GM23248 (cell line): ENCODE results near the gene PYY. TPM values are rescaled to one million over a fixed set of nuclear protein-coding genes. Genes with fewer than 3 reads are reported as not detected.

ENCODE experiments used
- DNase-seq: peaks from one replicate; pipeline ENCODE4 v3.0.0-alpha.2; 2015
- H2AFZ ChIP-seq: fragments of 200-600 bp; sonication (generic); 2 replicates; pipeline ENCODE4 v1.6.1; 2016; ENCODE audit warnings: antibody characterized with exemption
- H3F3A ChIP-seq: fragments of 200-600 bp; sonication (generic); 2 replicates; pipeline ENCODE4 v1.6.1; 2016; ENCODE audit warnings: mild to moderate bottlenecking, antibody characterized with exemption, mixed run types; ENCODE audit not compliant: insufficient read depth
- H3K27ac ChIP-seq: fragments of 200-600 bp; sonication (generic); 2 replicates; pipeline ENCODE4 v1.5.1; 2016; ENCODE audit warnings: mild to moderate bottlenecking
- H3K27me3 ChIP-seq: fragments of 200-600 bp; sonication (generic); replicated peaks from 2 replicates; pipeline ENCODE4 v1.6.1; 2016; ENCODE audit warnings: mild to moderate bottlenecking; ENCODE audit not compliant: insufficient read depth
- H3K36me3 ChIP-seq: fragments of 200-600 bp; sonication (generic); 2 replicates; pipeline ENCODE4 v1.6.1; 2016; ENCODE audit warnings: low read depth, mild to moderate bottlenecking
- H3K4me1 ChIP-seq: fragments of 200-600 bp; sonication (generic); 2 replicates; pipeline ENCODE4 v1.6.1; 2016; ENCODE audit warnings: mild to moderate bottlenecking; ENCODE audit not compliant: insufficient read depth
- H3K4me2 ChIP-seq: fragments of 200-600 bp; sonication (generic); one replicate; pipeline ENCODE4 v1.6.1; 2016; ENCODE audit warnings: mild to moderate bottlenecking; ENCODE audit not compliant: unreplicated experiment
- H3K4me3 ChIP-seq: fragments of 200-600 bp; sonication (generic); 2 replicates; pipeline ENCODE4 v1.5.1; 2016; ENCODE audit warnings: mild to moderate bottlenecking
- H3K79me2 ChIP-seq: fragments of 200-600 bp; sonication (generic); 2 replicates; pipeline ENCODE4 v1.6.1; 2016; ENCODE audit warnings: mild to moderate bottlenecking; ENCODE audit not compliant: insufficient read depth
- H3K9ac ChIP-seq: fragments of 200-600 bp; sonication (generic); 2 replicates; pipeline ENCODE4 v1.6.1; 2016; ENCODE audit warnings: mild to moderate bottlenecking
- H3K9me2 ChIP-seq: fragments of 200-600 bp; sonication (generic); 2 replicates; pipeline ENCODE4 v1.6.1; 2016; ENCODE audit warnings: mixed run types, mild to moderate bottlenecking, moderate library complexity; ENCODE audit not compliant: insufficient read depth
- H3K9me3 ChIP-seq: fragments of 200-600 bp; sonication (generic); one replicate; pipeline ENCODE4 v1.6.1; 2017; ENCODE audit warnings: low read depth
- H4K20me1 ChIP-seq: fragments of 200-600 bp; sonication (generic); 2 replicates; pipeline ENCODE4 v1.6.0; 2016; ENCODE audit not compliant: insufficient read depth
- EZH2 ChIP-seq: fragments of 200-600 bp; sonication (generic); IDR thresholded peaks from 2 replicates; pipeline ENCODE4 v1.6.1; 2018; ENCODE audit warnings: antibody characterized with exemption, mild to moderate bottlenecking; ENCODE audit not compliant: insufficient read depth, poor library complexity, severe bottlenecking
- EZH2phosphoT487 ChIP-seq: fragments of 200-600 bp; sonication (generic); IDR thresholded peaks from 2 replicates; pipeline ENCODE4 v1.6.1; 2018; ENCODE audit warnings: antibody characterized with exemption, moderate library complexity, mild to moderate bottlenecking, low read depth; ENCODE audit not compliant: insufficient read depth
- WGBS, 2 experiments: methylation state at CpG; one replicate each; pipeline ENCODE4 v1.1.6; 2015 to 2017; ENCODE audit warnings: low lambda C conversion rate in 2 of 2, low coverage in 1 of 2; ENCODE audit errors: missing lambda C conversion rate in 2 of 2; 5-methylcytosine and 5-hydroxymethylcytosine counted together
- in situ Hi-C: fragments of 300-500 bp; cut with MboI; formaldehyde crosslinking; loops from 2 replicates; pipeline ENCODE4 v1.15.0; 2020
- polyA plus RNA-seq: library from polyadenylated mRNA; unstranded; fragments of >200 nt; fragmentation: Nextera tagmentation; extraction: Ambion mirVana; gene quantifications from 2 replicates; pipeline ENCODE4 v1.2.1, GENCODE V29; 2016
- total RNA-seq: library from RNA; depleted of rRNA; stranded (reverse); fragments of >200 nt; shearing (Covaris generic); gene quantifications from 2 replicates; pipeline ENCODE4 v1.2.3, GENCODE V29; 2014; rRNA removed

The PYY gene
- total and polyA plus RNA-seq, 2 experiments from 2014 or later = not detected

DNA sequence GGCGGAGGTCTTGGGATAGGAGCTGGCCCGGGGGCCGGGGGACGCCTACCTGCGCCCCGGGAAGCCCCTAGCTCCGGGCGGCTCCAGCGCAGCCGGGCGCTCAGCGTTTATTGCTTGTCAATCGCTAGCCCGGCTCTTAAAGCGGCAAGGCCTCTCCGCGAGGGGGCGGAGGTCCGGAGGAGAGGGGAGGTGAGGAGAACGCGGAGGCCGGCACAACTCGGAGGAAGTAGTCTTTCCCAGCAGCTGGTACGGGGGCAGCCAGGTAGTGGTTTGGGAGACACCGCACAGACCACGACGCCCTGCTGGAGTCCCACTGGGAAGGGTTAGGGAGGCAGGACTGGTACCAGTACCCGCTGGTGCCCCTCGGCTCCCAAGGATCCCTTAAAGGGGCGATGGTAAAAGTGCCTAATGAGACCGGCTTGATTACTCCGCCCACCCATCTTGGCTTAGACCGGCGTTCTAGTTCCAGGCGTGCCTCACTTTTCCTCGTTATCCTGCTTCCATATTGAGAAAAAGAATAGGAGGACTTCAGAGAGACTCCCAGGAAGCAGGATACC lies 46.2 kb downstream of the PYY start, which contains the start of gene MPP2:
MPP2 (minus strand) TSS at position 112 of the 557 bp plus-strand sequence. CDS start 3,076 bp downstream, outside the sequence.
- H3K4me2 ChIP-seq = peak within 1 kb of the TSS; percentile 91
- peak; percentile 89 for DNase-seq
- H3K27me3 ChIP-seq = no peaks in the 10 kb centered on the region
- peak within 1 kb of the TSS; percentile 93 for H2AFZ ChIP-seq
- no peaks in the 10 kb centered on the region for H4K20me1 ChIP-seq
- H3F3A ChIP-seq = peaks cover 7% of the 10 kb centered on the region; the same call in 1 of the 2 replicates
- in situ Hi-C loops = no loop called here
- peaks cover 8% of the 10 kb centered on the region for H3K4me1 ChIP-seq
- H3K79me2 ChIP-seq = no peaks in the 10 kb centered on the region
- no peaks in the 10 kb centered on the region for H3K9me2 ChIP-seq
- H3K9me3 ChIP-seq = no peaks in the 10 kb centered on the region
- no peaks in the 10 kb centered on the region for H3K36me3 ChIP-seq
- H3K9ac ChIP-seq = peak within 1 kb of the TSS; percentile 76
- TF ChIP-seq EZH2phosphoT487 = no peak
- TF ChIP-seq EZH2 = no peak
- 1 to 2% methylated on average over 32 of the region's 36 CpGs for WGBS, 2 experiments
- 0 out of 2 replicates have a peak within 1 kb of the TSS, but pooled peaks have one; percentile 2 for H3K27ac ChIP-seq
- H3K4me3 ChIP-seq = peak within 1 kb of the TSS; percentile 84

GRCh38 chr17:43906951-43907424 lies 46.8 kb downstream of the PYY start:
- Histone ChIP-seq H3F3A (peaks cover 7% of the 10 kb centered on the region; the same call in 1 of the 2 replicates), H3K36me3 (no peaks in the 10 kb centered on the region), H3K9me2 (no peaks in the 10 kb centered on the region), H3K4me3 (peak overlapping the region; percentile 84), H4K20me1 (no peaks in the 10 kb centered on the region), H3K9me3 (no peaks in the 10 kb centered on the region), H3K9ac (peak overlapping the region; percentile 76), H3K27me3 (no peaks in the 10 kb centered on the region), H2AFZ (peak overlapping the region; percentile 93), H3K4me2 (peak overlapping the region; percentile 91), H3K4me1 (peaks cover 8% of the 10 kb centered on the region), H3K27ac (no peak overlapping the region), H3K79me2 (no peaks in the 10 kb centered on the region)
- DNase-seq = peak; percentile 40
- in situ Hi-C loops = no loop called here
- WGBS, 2 experiments = 2 to 3% methylated on average over 17 to 29 of the region's 29 CpGs
- no peak for TF ChIP-seq EZH2phosphoT487
- no peak for TF ChIP-seq EZH2

GRCh38 chr17:43905985-43906852 lies 47.5 kb downstream of the PYY start:
- DNase-seq = peak; percentile 86
- Histone ChIP-seq H2AFZ (peak overlapping the region; percentile 93), H3K27ac (no peak overlapping the region), H3K4me3 (peak overlapping the region; percentile 84), H3K4me1 (peaks cover 8% of the 10 kb centered on the region), H3F3A (peaks cover 7% of the 10 kb centered on the region; the same call in 1 of the 2 replicates), H4K20me1 (no peaks in the 10 kb centered on the region), H3K9me3 (no peaks in the 10 kb centered on the region), H3K4me2 (peak overlapping the region; percentile 91), H3K36me3 (no peaks in the 10 kb centered on the region), H3K9ac (peak overlapping the region; percentile 76), H3K79me2 (no peaks in the 10 kb centered on the region), H3K9me2 (no peaks in the 10 kb centered on the region), H3K27me3 (no peaks in the 10 kb centered on the region)
- in situ Hi-C loops = no loop called here
- TF ChIP-seq EZH2phosphoT487 (no peak), EZH2 (no peak)
- WGBS, 2 experiments = 7 to 9% methylated on average over 24 to 36 of the region's 37 CpGs

DNA sequence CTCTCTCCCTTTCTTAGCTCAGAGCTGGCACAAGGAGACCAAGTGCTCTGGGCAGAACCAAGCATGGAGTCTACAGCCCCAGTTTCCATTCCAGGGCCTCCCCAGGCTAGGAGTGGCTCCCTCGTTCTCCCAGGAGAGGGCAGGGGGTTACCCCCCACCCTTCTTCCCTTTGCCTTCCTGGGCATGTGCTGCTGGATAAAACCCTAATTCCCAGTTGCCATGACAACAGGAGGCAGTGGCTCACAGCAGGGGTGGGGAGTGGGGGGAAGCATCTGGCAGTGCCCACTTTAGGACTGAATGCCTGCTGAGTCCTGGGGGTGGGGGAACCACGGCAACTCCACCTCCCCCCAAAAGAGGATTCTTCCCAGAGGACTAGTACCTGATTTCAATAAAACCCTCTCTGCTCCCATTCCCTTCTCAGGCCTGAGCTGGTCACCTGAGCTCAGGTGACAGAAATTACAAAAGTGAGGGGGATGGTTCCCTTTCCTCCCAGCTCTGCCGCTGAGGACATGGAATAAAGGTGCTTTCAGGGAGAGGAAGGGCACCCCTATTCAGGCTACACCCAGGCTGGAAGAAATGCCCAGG lies 48.2 kb downstream of the PYY start:
- TF ChIP-seq EZH2 = no peak
- TF ChIP-seq EZH2phosphoT487 = no peak
- Histone ChIP-seq H3K79me2 (no peaks in the 10 kb centered on the region), H3K4me1 (peaks cover 8% of the 10 kb centered on the region), H3F3A (peaks cover 7% of the 10 kb centered on the region; the same call in 1 of the 2 replicates), H4K20me1 (no peaks in the 10 kb centered on the region), H3K36me3 (no peaks in the 10 kb centered on the region), H3K9me2 (no peaks in the 10 kb centered on the region), H3K4me2 (peak overlapping the region; percentile 91), H2AFZ (peak overlapping the region; percentile 93; the same call in 1 of the 2 replicates), H3K9ac (no peak overlapping the region), H3K27ac (no peak overlapping the region), H3K4me3 (0 out of 2 replicates have a peak overlapping the region, but pooled peaks have one; percentile 84), H3K9me3 (no peaks in the 10 kb centered on the region), H3K27me3 (no peaks in the 10 kb centered on the region)
- in situ Hi-C loops = no loop called here
- 67 to 69% methylated on average over 3 of the region's 3 CpGs for WGBS, 2 experiments
- DNase-seq = no peak

Other genes starting within 250 kb of the PYY start
- not detected in 2 replicates for gene SOST, start 195.1 kb downstream of the PYY start, total RNA-seq
- not detected in 2 replicates for gene SOST, start 195.1 kb downstream of the PYY start, polyA plus RNA-seq
- gene DUSP3, start 175.0 kb downstream of the PYY start, total RNA-seq = 24.9 and 26.3 TPM in 2 replicates
- 23.1 and 23.9 TPM in 2 replicates for gene DUSP3, start 175.0 kb downstream of the PYY start, polyA plus RNA-seq
- gene CFAP97D1, start 173.5 kb downstream of the PYY start, total RNA-seq = not detected in 2 replicates
- not detected in 2 replicates for gene CFAP97D1, start 173.5 kb downstream of the PYY start, polyA plus RNA-seq
- 6.3 and 11.1 TPM in 2 replicates for gene MPP3, start 120.8 kb downstream of the PYY start, total RNA-seq
- gene MPP3, start 120.8 kb downstream of the PYY start, polyA plus RNA-seq = 4.8 and 6.6 TPM in 2 replicates
- gene CD300LG, start 106.8 kb downstream of the PYY start, total RNA-seq = not detected in 2 replicates
- gene CD300LG, start 106.8 kb downstream of the PYY start, polyA plus RNA-seq = not detected in 2 replicates
- 5.1 and 13.8 TPM in 2 replicates for gene MPP2, start 46.4 kb downstream of the PYY start, total RNA-seq
- gene MPP2, start 46.4 kb downstream of the PYY start, polyA plus RNA-seq = 3.8 and 4.1 TPM in 2 replicates
- gene PPY, start 11.5 kb downstream of the PYY start, total RNA-seq = not detected in 2 replicates
- not detected in 2 replicates for gene PPY, start 11.5 kb downstream of the PYY start, polyA plus RNA-seq
- 1.8 and 2.8 TPM in 2 replicates for gene NAGS, start 50.7 kb upstream of the PYY start, total RNA-seq
- gene NAGS, start 50.7 kb upstream of the PYY start, polyA plus RNA-seq = 1.6 and 2.3 TPM in 2 replicates
- 25.5 and 45.4 TPM in 2 replicates for gene TMEM101, start 61.0 kb upstream of the PYY start, total RNA-seq
- 24.4 and 25.0 TPM in 2 replicates for gene TMEM101, start 61.0 kb upstream of the PYY start, polyA plus RNA-seq
- 36.1 and 49.4 TPM in 2 replicates for gene LSM12, start 112.7 kb upstream of the PYY start, total RNA-seq
- 122 and 125 TPM in 2 replicates for gene LSM12, start 112.7 kb upstream of the PYY start, polyA plus RNA-seq
- 57.4 and 68.5 TPM in 2 replicates for gene G6PC3, start 116.8 kb upstream of the PYY start, total RNA-seq
- gene G6PC3, start 116.8 kb upstream of the PYY start, polyA plus RNA-seq = 121 and 128 TPM in 2 replicates
- 84.4 and 98.7 TPM in 2 replicates for gene HDAC5, start 169.7 kb upstream of the PYY start, total RNA-seq
- 28.5 and 32.2 TPM in 2 replicates for gene HDAC5, start 169.7 kb upstream of the PYY start, polyA plus RNA-seq
- 1.3 and 1.8 TPM in 2 replicates for gene HROB, start 188.0 kb upstream of the PYY start, total RNA-seq
- 3.5 and 3.6 TPM in 2 replicates for gene HROB, start 188.0 kb upstream of the PYY start, polyA plus RNA-seq
- gene ASB16, start 216.8 kb upstream of the PYY start, total RNA-seq = not detected in 2 replicates
- gene ASB16, start 216.8 kb upstream of the PYY start, polyA plus RNA-seq = 0.22 and 0.25 TPM in 2 replicates
- 41.6 and 42.6 TPM in 2 replicates for gene TMUB2, start 233.0 kb upstream of the PYY start, total RNA-seq
- 44.6 and 45.0 TPM in 2 replicates for gene TMUB2, start 233.0 kb upstream of the PYY start, polyA plus RNA-seq
- gene ATXN7L3, start 245.9 kb upstream of the PYY start, total RNA-seq = 48.2 and 60.4 TPM in 2 replicates
- 9.8 and 10.0 TPM in 2 replicates for gene ATXN7L3, start 245.9 kb upstream of the PYY start, polyA plus RNA-seq